SK-N-MC (cell line): ENCODE results near the gene PELI2.
A peak's percentile ranks its signal among the peaks of the same experiment; 100 is the strongest.

ENCODE experiments used
- DNase-seq: peaks from one replicate; pipeline ENCODE4 v3.0.0-alpha.2; 2011; ENCODE audit warnings: low read depth, low spot score
- H3K27ac ChIP-seq: fragments of 200-600 bp; sonication (generic); 2 replicates; pipeline ENCODE4 v1.5.1; 2016; ENCODE audit warnings: mixed run types
- H3K36me3 ChIP-seq: fragments of 200-600 bp; sonication (generic); 2 replicates; pipeline ENCODE4 v1.6.1; 2017; ENCODE audit warnings: antibody characterized with exemption, low read length, mixed read lengths; ENCODE audit not compliant: insufficient read depth
- H3K4me3 ChIP-seq: fragments of 200-600 bp; sonication (generic); 2 replicates; pipeline ENCODE4 v1.5.1; 2016
- H3K9ac ChIP-seq: fragments of 200-600 bp; sonication (generic); 2 replicates; pipeline ENCODE4 v1.8.0; 2017; ENCODE audit warnings: mixed run types, mixed read lengths; ENCODE audit not compliant: insufficient read length
- H3K9me3 ChIP-seq: fragments of 200-600 bp; sonication (generic); 2 replicates; pipeline ENCODE4 v1.6.1; 2017; ENCODE audit warnings: low read depth, mild to moderate bottlenecking, antibody characterized with exemption, low read length, moderate library complexity, mixed read lengths
- EZH2 ChIP-seq: fragments of 200-600 bp; sonication (generic); IDR thresholded peaks from one replicate; pipeline ENCODE4 v1.6.1; 2017; ENCODE audit warnings: antibody characterized with exemption
- FOXP2 ChIP-seq: optimal IDR thresholded peaks from 2 replicates; pipeline ENCODE3; 2011; ENCODE audit warnings: mild to moderate bottlenecking, moderate library complexity; ENCODE audit not compliant: insufficient read depth; ENCODE audit errors: extremely low read length, control extremely low read depth
- POLR2AphosphoS5 ChIP-seq: IDR thresholded peaks from 2 replicates; pipeline ENCODE4 v1.6.1; 2012; ENCODE audit warnings: mild to moderate bottlenecking, low read depth, low read length, borderline replicate concordance

PELI2 gene

DNA sequence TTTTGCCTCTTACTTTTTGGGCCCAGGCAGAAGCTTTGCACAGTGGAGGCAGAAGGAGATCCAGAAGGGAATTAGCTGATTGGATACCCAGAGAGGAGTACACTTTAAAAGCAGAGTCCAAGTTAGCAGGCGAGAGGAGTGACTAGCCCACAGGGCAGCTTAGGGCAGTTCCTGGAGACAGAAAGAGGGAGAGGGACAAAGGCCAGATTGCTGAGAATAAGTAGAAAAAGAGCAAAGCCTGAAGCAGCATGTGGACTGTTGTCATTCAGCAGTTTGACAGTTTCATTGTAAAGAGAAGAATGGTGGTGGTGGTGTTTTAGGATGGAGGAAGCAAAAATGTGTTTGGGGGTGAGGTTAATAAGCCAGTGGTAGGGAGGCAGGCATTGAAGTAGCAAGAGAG lies 95.1 kb downstream of the PELI2 start:
- no peak for DNase-seq
- Histone ChIP-seq H3K4me3 (no peak overlapping the region), H3K9me3 (no peaks in the 10 kb centered on the region), H3K9ac (no peak overlapping the region), H3K27ac (no peak overlapping the region), H3K36me3 (no peaks in the 10 kb centered on the region)
- TF ChIP-seq EZH2 (no peak), POLR2AphosphoS5 (no peak), FOXP2 (no peak)

DNA sequence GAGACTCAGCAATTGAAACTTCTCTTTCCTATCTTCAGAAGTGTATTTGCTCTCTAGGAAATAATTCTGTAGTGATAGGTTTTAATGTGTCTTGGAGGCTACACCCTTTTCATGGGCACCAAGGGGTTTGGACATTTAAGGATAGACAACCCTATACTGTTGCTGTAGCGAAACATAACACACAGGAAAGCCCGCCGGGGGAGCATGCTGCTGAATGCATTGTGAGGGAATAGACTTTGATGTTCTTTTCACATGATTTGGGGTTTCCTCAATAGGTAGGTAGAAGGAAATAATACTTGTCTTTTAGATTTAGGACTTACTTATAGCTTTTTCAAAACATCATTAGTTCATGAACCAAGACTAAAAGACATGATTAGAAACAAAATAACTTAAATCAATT lies 97.0 kb downstream of the PELI2 start:
- H3K9ac ChIP-seq: no peak overlapping the region
- no peak for TF ChIP-seq EZH2
- no peak for TF ChIP-seq POLR2AphosphoS5
- TF ChIP-seq FOXP2: no peak
- H3K4me3 ChIP-seq: no peak overlapping the region
- no peaks in the 10 kb centered on the region for H3K9me3 ChIP-seq
- no peak for DNase-seq
- H3K36me3 ChIP-seq: no peaks in the 10 kb centered on the region
- H3K27ac ChIP-seq: 0 out of 2 replicates have a peak overlapping the region, but pooled peaks have one; percentile 10

DNA sequence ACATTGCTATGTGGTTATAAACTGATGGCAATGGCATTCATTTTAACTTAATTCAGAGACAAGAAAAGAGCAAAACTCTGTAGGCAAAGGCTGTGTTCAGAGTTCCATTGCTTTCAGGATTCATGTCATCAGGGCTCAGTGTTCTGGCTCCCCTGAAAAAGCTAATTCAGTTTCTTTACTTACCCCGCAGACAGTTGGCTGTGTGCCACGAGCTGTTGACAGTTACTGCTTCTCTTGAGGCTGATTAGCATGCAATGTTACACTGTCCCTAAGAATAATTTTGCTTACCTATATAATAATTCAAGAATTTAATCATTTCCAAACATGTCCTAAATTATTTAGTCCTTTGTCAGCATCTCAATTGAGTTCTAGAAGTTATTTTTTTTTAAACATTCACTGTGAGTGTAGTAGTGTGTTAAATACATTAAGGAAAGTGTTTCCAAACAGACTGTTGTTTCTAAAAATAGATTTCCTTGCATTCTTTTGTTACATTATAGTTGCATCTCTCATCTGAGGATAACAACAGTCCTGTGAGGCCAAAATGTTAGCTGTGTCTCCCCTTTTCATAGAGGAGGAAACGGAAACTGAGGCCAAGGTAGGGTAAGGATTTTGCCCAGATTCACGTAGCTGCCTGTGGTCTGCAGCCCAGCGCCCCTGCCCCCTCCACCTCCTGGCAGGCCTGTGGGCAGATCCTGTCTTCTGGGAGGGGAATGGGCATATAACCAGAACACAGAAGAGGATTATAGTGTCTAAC lies 98.6 kb downstream of the PELI2 start:
- Histone ChIP-seq H3K27ac (peak overlapping the region; percentile 80), H3K9ac (peak overlapping the region; percentile 24)

DNA sequence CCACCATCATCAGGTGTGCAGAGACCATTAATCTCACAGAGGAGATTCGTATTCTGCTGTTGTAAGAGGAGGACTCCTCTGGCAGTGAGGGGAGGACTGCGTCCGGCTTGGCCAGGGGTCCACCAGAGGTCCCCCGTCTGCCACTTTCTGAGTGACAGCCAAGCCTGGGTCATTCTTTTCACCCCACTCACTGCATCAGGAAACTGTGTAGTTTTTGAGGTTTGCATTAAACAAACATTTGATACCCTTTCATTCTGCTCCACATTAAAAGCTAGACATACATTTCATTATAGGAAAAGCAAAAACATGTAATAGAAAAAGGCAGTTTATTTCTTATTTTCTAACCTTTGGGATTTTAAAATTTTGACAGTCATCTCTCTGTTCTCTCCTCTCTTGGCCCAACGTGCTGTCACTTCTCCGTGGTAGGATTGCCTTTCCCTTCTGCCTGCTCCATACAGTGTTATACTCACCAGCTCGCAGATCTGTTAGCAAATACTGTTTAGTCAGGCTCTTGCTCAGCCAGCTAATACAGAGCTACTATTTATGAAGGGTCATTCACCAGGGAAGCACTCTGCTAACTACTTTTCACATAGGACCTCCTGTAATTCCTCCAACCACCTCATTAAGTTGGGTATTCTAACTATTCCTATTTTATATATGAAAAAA lies 99.3 kb downstream of the PELI2 start:
- DNase-seq: no peak
- no peaks in the 10 kb centered on the region for H3K36me3 ChIP-seq

More for the DNA sequence above, 98.6 kb downstream of the PELI2 start:
- TF ChIP-seq EZH2 (no peak), POLR2AphosphoS5 (peak; percentile 21; the same call in 1 of the 2 replicates), FOXP2 (peak; percentile 95)
- no peaks in the 10 kb centered on the region for H3K36me3 ChIP-seq
- no peaks in the 10 kb centered on the region for H3K9me3 ChIP-seq
- peak; percentile 58 for DNase-seq
- peak overlapping the region; percentile 64 for H3K4me3 ChIP-seq

DNA sequence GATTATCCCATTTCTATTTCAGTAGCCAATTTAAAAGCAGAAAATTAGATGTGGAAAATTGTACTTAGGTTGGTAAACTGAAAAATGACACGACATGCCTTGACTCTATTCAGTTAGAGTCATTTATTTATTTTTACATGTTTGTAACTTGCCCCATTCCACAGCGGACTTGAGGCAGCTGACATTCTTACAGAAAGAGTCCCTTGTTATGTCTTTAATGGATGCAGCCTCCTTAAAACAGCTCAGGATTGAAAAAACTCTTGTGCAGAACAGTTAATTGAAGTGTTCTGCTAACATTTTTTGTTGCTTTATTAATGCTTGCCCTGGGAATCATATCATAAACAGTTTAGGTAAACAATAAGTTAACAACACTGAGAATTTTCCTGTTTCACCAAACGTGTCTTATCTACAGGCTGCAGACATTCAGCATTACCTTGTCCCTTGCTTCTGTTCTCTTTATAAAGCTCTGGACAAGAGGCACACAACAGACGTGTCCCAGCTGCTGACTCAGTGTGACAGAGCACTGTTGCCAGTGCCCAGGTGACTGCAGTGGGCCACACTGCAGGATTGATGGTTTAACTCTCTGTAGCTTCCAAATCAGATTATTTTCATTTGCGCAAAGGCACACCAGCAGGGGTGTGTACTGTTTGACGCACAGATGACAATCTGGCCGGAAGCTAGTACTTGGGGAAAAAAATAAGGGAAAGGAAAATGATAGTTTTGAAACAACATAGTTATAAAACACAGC lies 101.6 kb downstream of the PELI2 start:
- Histone ChIP-seq H3K9ac (no peak overlapping the region), H3K4me3 (no peak overlapping the region), H3K36me3 (no peaks in the 10 kb centered on the region), H3K9me3 (no peaks in the 10 kb centered on the region), H3K27ac (no peak overlapping the region)
- no peak for TF ChIP-seq FOXP2
- TF ChIP-seq EZH2: no peak
- no peak for TF ChIP-seq POLR2AphosphoS5
- DNase-seq: no peak

More for the DNA sequence above, 99.3 kb downstream of the PELI2 start:
- Histone ChIP-seq H3K4me3 (peak overlapping the region; percentile 64), H3K27ac (peak overlapping the region; percentile 80), H3K9me3 (no peaks in the 10 kb centered on the region), H3K9ac (peak overlapping the region; percentile 24)
- TF ChIP-seq FOXP2: no peak
- TF ChIP-seq EZH2: no peak
- TF ChIP-seq POLR2AphosphoS5: no peak

DNA sequence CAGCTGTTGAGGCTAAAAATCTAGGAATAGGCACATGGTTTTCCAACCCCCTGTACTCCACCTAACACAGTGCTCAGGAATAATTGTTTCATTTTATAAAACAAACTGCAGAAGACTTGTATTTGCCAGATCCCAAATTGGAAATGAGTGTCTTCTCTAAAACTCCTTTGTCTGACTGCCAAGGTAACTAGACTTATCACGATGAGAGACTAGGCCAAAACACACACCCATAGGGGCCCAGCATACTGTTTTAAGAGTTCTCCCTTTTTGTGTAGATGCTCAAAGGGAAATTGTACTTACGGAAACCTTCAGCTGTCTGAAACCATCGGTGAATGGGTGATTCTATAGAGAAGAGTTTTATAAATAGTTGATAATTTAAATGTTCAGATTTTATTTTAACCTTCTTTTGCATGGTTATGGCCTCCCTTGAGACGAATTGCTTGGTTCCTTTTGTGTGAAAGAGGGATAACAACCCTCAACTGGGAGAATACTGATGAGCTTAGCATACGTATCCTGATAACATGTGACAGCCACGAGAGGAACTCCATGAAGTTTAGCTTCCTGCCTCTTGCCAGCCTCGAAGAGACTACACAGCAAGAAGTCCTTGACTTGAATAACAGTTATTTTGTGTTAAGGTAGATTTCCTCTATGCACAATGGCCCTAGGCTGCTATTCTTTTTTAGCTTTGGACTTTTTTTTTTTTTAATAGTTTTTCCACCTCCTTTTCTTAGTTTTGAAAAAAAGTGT lies 103.3 kb downstream of the PELI2 start:
- DNase-seq: no peak
- Histone ChIP-seq H3K9me3 (no peaks in the 10 kb centered on the region), H3K27ac (peak overlapping the region; percentile 9; the same call in 1 of the 2 replicates), H3K9ac (no peak overlapping the region), H3K4me3 (no peak overlapping the region), H3K36me3 (no peaks in the 10 kb centered on the region)
- TF ChIP-seq FOXP2: no peak
- no peak for TF ChIP-seq EZH2
- no peak for TF ChIP-seq POLR2AphosphoS5

DNA sequence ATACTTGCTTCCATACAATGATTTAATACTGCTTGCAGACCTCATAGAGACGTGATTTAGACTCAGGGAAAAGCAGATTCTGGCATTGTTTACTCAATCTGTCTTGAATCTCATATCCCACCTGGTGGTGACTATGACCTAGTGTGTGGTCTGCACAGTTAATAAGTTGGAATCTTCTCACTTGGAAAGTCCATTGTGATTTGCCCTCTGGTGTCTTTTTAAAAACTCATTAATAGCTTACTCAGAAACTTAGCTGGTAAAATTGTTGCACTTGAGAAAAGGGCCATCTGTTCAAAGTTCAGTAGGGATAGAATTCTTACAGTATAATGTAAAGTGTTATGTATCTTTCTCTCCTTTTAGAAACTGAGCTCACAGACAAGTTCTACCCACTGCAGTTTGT lies 106.0 kb downstream of the PELI2 start:
- TF ChIP-seq POLR2AphosphoS5 (no peak), EZH2 (no peak), FOXP2 (no peak)
- no peak for DNase-seq
- H3K36me3 ChIP-seq: no peaks in the 10 kb centered on the region

More for the DNA sequence above, 106.0 kb downstream of the PELI2 start:
- Histone ChIP-seq H3K9ac (no peak overlapping the region), H3K4me3 (peak overlapping the region; percentile 57), H3K27ac (peak overlapping the region; percentile 64; the same call in 1 of the 2 replicates), H3K9me3 (no peaks in the 10 kb centered on the region)
